ENCODE results near the gene LZTS2. TPM values are rescaled to one million over a fixed set of nuclear protein-coding genes. Genes with fewer than 3 reads are reported as not detected.

Gene LZTS2
- total and polyA plus RNA-seq, 5 donors: 42.5 to 66.4 (median 47.6) TPM

DNA sequence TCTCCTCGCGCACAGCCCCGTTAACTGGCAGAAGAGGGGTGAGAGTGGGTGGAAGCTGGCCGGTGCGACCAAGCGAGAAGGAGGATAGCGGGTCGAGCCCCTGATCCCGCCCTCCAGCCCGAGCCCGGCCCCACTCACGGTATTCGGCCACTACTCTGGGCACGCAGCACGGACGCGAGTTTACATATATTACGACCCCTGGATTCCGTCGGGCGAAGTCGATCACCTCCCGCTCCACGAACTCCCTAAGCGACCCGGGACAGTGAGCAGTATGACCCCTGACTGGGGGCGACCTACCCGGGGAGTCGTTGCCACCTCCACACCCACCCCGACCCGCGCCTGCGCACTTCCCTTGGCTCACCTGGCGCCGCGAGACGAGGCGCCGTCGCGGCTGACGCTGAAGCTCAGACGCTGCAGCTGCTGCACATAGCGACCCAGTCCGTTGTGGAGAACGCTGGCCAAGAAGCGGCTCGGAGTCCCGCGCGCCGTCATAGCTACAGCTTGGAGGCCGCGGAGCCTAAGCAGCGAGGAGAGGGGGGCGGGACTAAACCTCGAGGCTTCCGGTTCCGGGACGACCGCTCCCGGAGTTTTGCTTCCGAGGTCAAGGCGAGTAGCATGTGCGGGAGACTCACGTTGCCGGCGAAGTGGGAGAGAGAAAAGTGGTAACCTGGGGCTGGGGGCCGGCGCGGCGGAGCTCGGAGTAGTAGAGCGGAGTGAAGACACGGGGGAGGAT, 12.5 kb upstream of the LZTS2 start, which contains the start of the genes MRPL43 and TWNK:
MRPL43 (minus strand) TSS at position 546 of the 733 bp plus-strand sequence; CDS start at position 492, 54 bp downstream.
TWNK (plus strand) TSS at position 592 of the 733 bp plus-strand sequence. CDS start 668 bp downstream, outside the sequence.
- WGBS: 1% methylated on average over 75 of the region's 75 CpGs
- Histone ChIP-seq H3K4me1 (ENCODE audit: control insufficient read depth, insufficient read depth, low read length) (peaks cover 10% of the 10 kb centered on the region), H3K27ac (ENCODE audit: low read length) (peak within 1 kb of the TSS; percentile 46), H3K27me3 (ENCODE audit: control insufficient read depth, insufficient read depth) (no peaks in the 10 kb centered on the region), H3K9me3 (ENCODE audit: control insufficient read depth, low read length) (no peaks in the 10 kb centered on the region), H3K4me3 (ENCODE audit: low read length) (peak within 1 kb of the TSS; percentile 51)
- intact Hi-C loops (cut with DNase I): no loop called here
- peak; percentile 87 to 94 (median 93) for DNase-seq
- ATAC-seq: peak; percentile 87 to 90

DNA sequence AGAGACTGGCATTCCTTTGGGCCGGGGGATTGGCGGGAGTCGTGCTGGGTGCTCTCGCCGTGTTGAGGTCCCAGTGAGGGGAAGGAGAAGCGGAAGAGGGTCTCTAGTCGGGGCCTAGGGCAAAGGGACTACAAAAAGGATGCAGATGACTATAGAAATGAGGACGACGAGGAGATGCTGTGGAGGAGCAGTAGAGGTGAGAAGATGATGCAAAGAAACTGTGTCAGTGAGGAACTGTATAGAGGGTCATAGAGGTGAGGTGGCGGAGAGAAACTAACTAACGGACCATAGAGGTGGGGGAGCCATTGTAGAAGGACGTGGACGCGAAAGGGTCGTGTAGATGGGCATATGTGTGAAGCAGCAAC, 11.9 kb upstream of the LZTS2 start:
- no peaks in the 10 kb centered on the region for H3K27me3 ChIP-seq (ENCODE audit: control insufficient read depth, insufficient read depth)
- intact Hi-C loops (cut with DNase I): no loop called here
- WGBS: 2% methylated on average over 15 of the region's 15 CpGs
- H3K9me3 ChIP-seq (ENCODE audit: control insufficient read depth, low read length): no peaks in the 10 kb centered on the region
- peaks cover 10% of the 10 kb centered on the region for H3K4me1 ChIP-seq (ENCODE audit: control insufficient read depth, insufficient read depth, low read length)
- DNase-seq (no peak), ATAC-seq (peak in 1 of 2 donors; percentile 2)
- no peak overlapping the region for H3K27ac ChIP-seq (ENCODE audit: low read length)
- peak overlapping the region; percentile 51 for H3K4me3 ChIP-seq (ENCODE audit: low read length)

- H3K27me3 ChIP-seq (ENCODE audit: control insufficient read depth, insufficient read depth): no peaks in the 10 kb centered on the region
- H3K4me3 ChIP-seq (ENCODE audit: low read length): peak overlapping the region; percentile 51
- H3K9me3 ChIP-seq (ENCODE audit: control insufficient read depth, low read length): no peaks in the 10 kb centered on the region
- intact Hi-C loops (cut with DNase I): no loop called here
- ATAC-seq: no peak
- WGBS: 69% methylated on average over 10 of the region's 10 CpGs
- DNase-seq: no peak
- no peak overlapping the region for H3K27ac ChIP-seq (ENCODE audit: low read length)
- H3K4me1 ChIP-seq (ENCODE audit: control insufficient read depth, insufficient read depth, low read length): peaks cover 10% of the 10 kb centered on the region
Measured at GRCh38 chr10:100988166-100988565, 11.4 kb upstream of the LZTS2 start.

- no peaks in the 10 kb centered on the region for H3K27me3 ChIP-seq (ENCODE audit: control insufficient read depth, insufficient read depth)
- H3K4me1 ChIP-seq (ENCODE audit: control insufficient read depth, insufficient read depth, low read length): peaks cover 10% of the 10 kb centered on the region
- no peaks in the 10 kb centered on the region for H3K9me3 ChIP-seq (ENCODE audit: control insufficient read depth, low read length)
- intact Hi-C loops (cut with DNase I): no loop called here
- DNase-seq (no peak), ATAC-seq (no peak)
- H3K27ac ChIP-seq (ENCODE audit: low read length): no peak overlapping the region
- WGBS: 87% methylated on average over 21 of the region's 21 CpGs
- H3K4me3 ChIP-seq (ENCODE audit: low read length): no peak overlapping the region
Measured at GRCh38 chr10:100989088-100989487, 10.5 kb upstream of the LZTS2 start.

GRCh38 chr10:100993986-100994708, 5.5 kb upstream of the LZTS2 start:
- H3K4me1 ChIP-seq (ENCODE audit: control insufficient read depth, insufficient read depth, low read length): peaks cover 6% of the 10 kb centered on the region
- no peak for ATAC-seq
- H3K4me3 ChIP-seq (ENCODE audit: low read length): no peak overlapping the region
- no peak for DNase-seq
- H3K9me3 ChIP-seq (ENCODE audit: control insufficient read depth, low read length): no peaks in the 10 kb centered on the region
- H3K27me3 ChIP-seq (ENCODE audit: control insufficient read depth, insufficient read depth): no peaks in the 10 kb centered on the region
- 52% methylated on average over 10 of the region's 10 CpGs for WGBS
- intact Hi-C loops (cut with DNase I): loop anchor here in 2 of 4 donors (1.0 to 2.0 kb wide), 2 partner anchors 19 to 20 kb away; no protein-coding TSS in a partner anchor
- H3K27ac ChIP-seq (ENCODE audit: low read length): no peak overlapping the region

DNA sequence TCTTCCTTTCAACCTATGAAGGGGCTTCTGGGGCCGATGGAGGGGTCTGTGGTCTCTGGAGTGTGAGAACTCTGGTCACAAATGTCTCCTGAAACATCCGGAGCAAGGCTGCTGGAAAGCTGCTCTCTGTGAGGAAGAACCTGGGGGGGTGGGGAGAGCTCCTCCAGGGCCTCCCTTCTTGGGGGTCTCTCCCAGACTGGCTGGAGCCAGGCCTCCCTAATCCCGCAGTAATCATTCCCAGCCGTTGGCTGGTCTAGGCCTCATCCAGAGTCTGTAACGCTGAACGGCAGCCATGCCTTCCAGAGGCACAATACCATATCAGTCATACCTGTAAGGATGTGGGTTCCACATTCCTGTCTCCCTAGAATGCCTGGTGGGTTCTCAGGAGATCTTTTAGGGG, 4.4 kb upstream of the LZTS2 start:
- 59% methylated on average over 6 of the region's 6 CpGs for WGBS
- intact Hi-C loops (cut with DNase I): loop anchor here in 1 of 4 donors (2.0 kb wide), 1 partner anchor 18 kb away; no protein-coding TSS in a partner anchor

DNA sequence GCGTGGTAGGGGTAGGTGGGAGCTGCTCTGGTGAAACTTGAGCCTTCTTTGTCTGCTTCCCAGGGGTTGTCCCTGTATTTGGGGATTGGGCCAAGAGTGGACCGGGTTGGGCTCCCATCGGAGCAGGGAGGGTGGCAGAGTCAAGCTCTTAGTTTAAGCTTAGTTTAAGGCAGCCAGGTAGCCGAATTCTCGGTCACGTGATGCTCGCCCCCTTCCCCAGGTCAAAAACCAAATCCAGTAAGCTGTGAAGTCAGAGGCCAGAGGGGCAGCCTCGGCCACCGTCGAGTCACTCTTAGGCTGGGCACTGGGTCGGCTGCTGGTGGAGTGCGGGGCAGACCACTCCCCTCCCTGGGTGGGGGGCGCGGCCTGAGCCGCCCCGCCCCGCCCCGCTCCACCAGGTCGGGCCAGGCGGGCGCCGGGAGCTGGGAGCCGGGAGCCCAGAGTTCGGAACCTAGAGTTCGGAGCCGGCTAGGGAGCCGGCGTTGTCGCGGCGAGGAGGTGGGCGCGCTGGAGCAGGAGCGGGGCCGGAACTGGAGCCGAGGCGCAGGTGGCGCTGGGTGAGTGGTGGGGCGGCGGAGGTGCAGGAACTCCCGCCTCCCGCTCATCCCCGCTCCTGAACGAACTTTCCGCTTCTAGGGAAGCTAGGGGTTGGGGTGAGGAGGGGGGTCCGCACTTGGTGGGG, 2.8 kb upstream of the LZTS2 start:
- Histone ChIP-seq H3K9me3 (ENCODE audit: control insufficient read depth, low read length) (no peaks in the 10 kb centered on the region), H3K4me1 (ENCODE audit: control insufficient read depth, insufficient read depth, low read length) (peaks cover 7% of the 10 kb centered on the region), H3K4me3 (ENCODE audit: low read length) (peak overlapping the region; percentile 89), H3K27me3 (ENCODE audit: control insufficient read depth, insufficient read depth) (no peaks in the 10 kb centered on the region), H3K27ac (ENCODE audit: low read length) (no peak overlapping the region)
- intact Hi-C loops (cut with DNase I): no loop called here
- WGBS: 7% methylated on average over 46 of the region's 46 CpGs
- ATAC-seq (no peak), DNase-seq (peak in 2 of 3 donors; percentile 71 to 81)

More for the DNA sequence above, 4.4 kb upstream of the LZTS2 start:
- H3K4me1 ChIP-seq (ENCODE audit: control insufficient read depth, insufficient read depth, low read length): peaks cover 6% of the 10 kb centered on the region
- no peaks in the 10 kb centered on the region for H3K27me3 ChIP-seq (ENCODE audit: control insufficient read depth, insufficient read depth)
- ATAC-seq (no peak), DNase-seq (no peak)
- H3K9me3 ChIP-seq (ENCODE audit: control insufficient read depth, low read length): no peaks in the 10 kb centered on the region
- no peak overlapping the region for H3K27ac ChIP-seq (ENCODE audit: low read length)
- H3K4me3 ChIP-seq (ENCODE audit: low read length): no peak overlapping the region

DNA sequence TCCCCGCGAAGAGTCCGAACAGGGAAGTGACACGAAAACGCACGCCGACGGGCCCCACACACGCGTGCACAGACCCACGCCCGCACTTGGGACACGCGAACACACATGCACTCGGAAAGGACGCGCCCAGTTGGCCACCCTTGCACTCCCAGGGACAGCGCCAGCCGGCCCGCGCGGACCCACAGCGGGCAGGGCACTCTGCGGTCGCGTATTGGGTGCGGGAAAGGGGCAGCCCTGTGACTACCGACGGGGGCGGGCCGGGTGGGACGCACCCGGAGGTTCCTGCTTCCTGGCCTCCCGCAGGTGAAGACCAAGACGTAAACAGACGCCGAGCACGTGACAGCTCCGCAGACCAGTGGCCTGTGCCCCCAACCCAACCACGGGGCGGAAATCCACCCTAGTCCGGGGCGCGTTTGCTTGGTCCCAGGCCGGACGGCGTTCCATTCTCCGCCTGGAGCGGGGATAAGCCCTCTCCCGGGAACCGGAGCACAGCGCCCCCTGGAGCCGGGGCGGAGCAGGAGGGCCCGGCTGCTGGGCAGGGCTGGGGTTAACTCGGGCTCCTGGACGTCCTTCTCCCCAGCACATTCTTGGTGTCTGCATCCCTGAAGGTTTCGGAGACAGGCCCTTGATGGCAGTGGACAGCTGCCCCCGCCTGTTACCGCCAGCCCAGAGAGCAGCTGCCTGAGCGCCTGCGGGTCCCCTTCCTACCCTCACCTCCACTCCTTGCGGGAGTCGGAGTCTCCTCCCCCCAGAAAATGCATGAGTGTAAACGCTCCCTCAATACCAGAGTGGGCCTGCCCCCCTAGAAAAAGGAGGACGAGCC, 2.0 kb upstream of the LZTS2 start:
- H3K4me1 ChIP-seq (ENCODE audit: control insufficient read depth, insufficient read depth, low read length): peaks cover 13% of the 10 kb centered on the region
- WGBS: under 1% methylated on average over 66 of the region's 66 CpGs

GRCh38 chr10:100998183-100998990, 1.2 kb upstream of the LZTS2 start:
- Histone ChIP-seq H3K9me3 (ENCODE audit: control insufficient read depth, low read length) (no peaks in the 10 kb centered on the region), H3K4me3 (ENCODE audit: low read length) (peak overlapping the region; percentile 89), H3K4me1 (ENCODE audit: control insufficient read depth, insufficient read depth, low read length) (peaks cover 13% of the 10 kb centered on the region), H3K27me3 (ENCODE audit: control insufficient read depth, insufficient read depth) (no peaks in the 10 kb centered on the region), H3K27ac (ENCODE audit: low read length) (peak overlapping the region; percentile 97)
- intact Hi-C loops (cut with DNase I): no loop called here
- ATAC-seq: peak; percentile 60 to 62
- WGBS: 1% methylated on average over 25 of the region's 25 CpGs
- DNase-seq: peak; percentile 84 to 94 (median 94)

More for the DNA sequence above, 2.0 kb upstream of the LZTS2 start:
- ATAC-seq (peak; percentile 44 to 49), DNase-seq (peak; percentile 79 to 94 (median 90))
- Histone ChIP-seq H3K4me3 (ENCODE audit: low read length) (peak overlapping the region; percentile 89), H3K27ac (ENCODE audit: low read length) (peak overlapping the region; percentile 97), H3K27me3 (ENCODE audit: control insufficient read depth, insufficient read depth) (no peaks in the 10 kb centered on the region), H3K9me3 (ENCODE audit: control insufficient read depth, low read length) (no peaks in the 10 kb centered on the region)
- intact Hi-C loops (cut with DNase I): no loop called here

Measured in right cardiac atrium (tissue), 5 donors.